ENCODE results near the gene PDE4D. TPM values are rescaled to one million over a fixed set of nuclear protein-coding genes. Genes with fewer than 3 reads are reported as not detected.

The PDE4D gene
- total RNA-seq, 1 donor from 2014 or later = 44.8 TPM

- no peaks in the 10 kb centered on the region for H3K27me3 ChIP-seq
- TF ChIP-seq CTCF (IDR thresholded peaks at IDR 0.05) = no peak
- no peak overlapping the region for H3K4me3 ChIP-seq
- H3K4me1 ChIP-seq = no peaks in the 10 kb centered on the region
- H3K36me3 ChIP-seq = no peaks in the 10 kb centered on the region
- no peak overlapping the region for H3K27ac ChIP-seq
- no peaks in the 10 kb centered on the region for H3K9me3 ChIP-seq
- intact Hi-C loops (cut with DNase I) = no loop called here
- no peak for DNase-seq (ENCODE audit: low spot score in 2 of 2)
These were observed 161.2 kb downstream of the PDE4D start for GRCh38 chr5:59732301-59732700.

GRCh38 chr5:59731809-59732208, 161.7 kb downstream of the PDE4D start:
- H3K4me1 ChIP-seq = no peaks in the 10 kb centered on the region
- no peaks in the 10 kb centered on the region for H3K36me3 ChIP-seq
- H3K9me3 ChIP-seq = no peaks in the 10 kb centered on the region
- TF ChIP-seq CTCF (IDR thresholded peaks at IDR 0.05) = no peak
- no peaks in the 10 kb centered on the region for H3K27me3 ChIP-seq
- H3K27ac ChIP-seq = no peak overlapping the region
- H3K4me3 ChIP-seq = no peak overlapping the region
- no peak for DNase-seq (ENCODE audit: low spot score in 2 of 2)
- intact Hi-C loops (cut with DNase I) = no loop called here

- TF ChIP-seq CTCF (IDR thresholded peaks at IDR 0.05) = no peak
- Histone ChIP-seq H3K27me3 (no peaks in the 10 kb centered on the region), H3K4me3 (no peak overlapping the region), H3K36me3 (no peaks in the 10 kb centered on the region), H3K4me1 (no peaks in the 10 kb centered on the region), H3K9me3 (no peaks in the 10 kb centered on the region), H3K27ac (no peak overlapping the region)
- DNase-seq (ENCODE audit: low spot score in 2 of 2) = no peak
- intact Hi-C loops (cut with DNase I) = no loop called here
These were observed 163.7 kb downstream of the PDE4D start for GRCh38 chr5:59729820-59730219.

GRCh38 chr5:59729357-59729756, 164.2 kb downstream of the PDE4D start:
- H3K27ac ChIP-seq = no peak overlapping the region
- no peaks in the 10 kb centered on the region for H3K9me3 ChIP-seq
- no peak for TF ChIP-seq CTCF (IDR thresholded peaks at IDR 0.05)
- no peaks in the 10 kb centered on the region for H3K4me1 ChIP-seq
- no peak for DNase-seq (ENCODE audit: low spot score in 2 of 2)
- no peaks in the 10 kb centered on the region for H3K36me3 ChIP-seq
- no peak overlapping the region for H3K4me3 ChIP-seq
- intact Hi-C loops (cut with DNase I) = no loop called here
- no peaks in the 10 kb centered on the region for H3K27me3 ChIP-seq

GRCh38 chr5:59728356-59728755, 165.2 kb downstream of the PDE4D start:
- H3K27me3 ChIP-seq = no peaks in the 10 kb centered on the region
- H3K4me3 ChIP-seq = no peak overlapping the region
- no peak overlapping the region for H3K27ac ChIP-seq

More at GRCh38 chr5:59728356-59728755, 165.2 kb downstream of the PDE4D start:
- Histone ChIP-seq H3K4me1 (no peaks in the 10 kb centered on the region), H3K36me3 (no peaks in the 10 kb centered on the region), H3K9me3 (no peaks in the 10 kb centered on the region)
- no peak for DNase-seq (ENCODE audit: low spot score in 2 of 2)
- intact Hi-C loops (cut with DNase I) = no loop called here
- TF ChIP-seq CTCF (IDR thresholded peaks at IDR 0.05) = no peak
